ENCODE results near the gene CTBP1.

CTBP1 gene

DNA sequence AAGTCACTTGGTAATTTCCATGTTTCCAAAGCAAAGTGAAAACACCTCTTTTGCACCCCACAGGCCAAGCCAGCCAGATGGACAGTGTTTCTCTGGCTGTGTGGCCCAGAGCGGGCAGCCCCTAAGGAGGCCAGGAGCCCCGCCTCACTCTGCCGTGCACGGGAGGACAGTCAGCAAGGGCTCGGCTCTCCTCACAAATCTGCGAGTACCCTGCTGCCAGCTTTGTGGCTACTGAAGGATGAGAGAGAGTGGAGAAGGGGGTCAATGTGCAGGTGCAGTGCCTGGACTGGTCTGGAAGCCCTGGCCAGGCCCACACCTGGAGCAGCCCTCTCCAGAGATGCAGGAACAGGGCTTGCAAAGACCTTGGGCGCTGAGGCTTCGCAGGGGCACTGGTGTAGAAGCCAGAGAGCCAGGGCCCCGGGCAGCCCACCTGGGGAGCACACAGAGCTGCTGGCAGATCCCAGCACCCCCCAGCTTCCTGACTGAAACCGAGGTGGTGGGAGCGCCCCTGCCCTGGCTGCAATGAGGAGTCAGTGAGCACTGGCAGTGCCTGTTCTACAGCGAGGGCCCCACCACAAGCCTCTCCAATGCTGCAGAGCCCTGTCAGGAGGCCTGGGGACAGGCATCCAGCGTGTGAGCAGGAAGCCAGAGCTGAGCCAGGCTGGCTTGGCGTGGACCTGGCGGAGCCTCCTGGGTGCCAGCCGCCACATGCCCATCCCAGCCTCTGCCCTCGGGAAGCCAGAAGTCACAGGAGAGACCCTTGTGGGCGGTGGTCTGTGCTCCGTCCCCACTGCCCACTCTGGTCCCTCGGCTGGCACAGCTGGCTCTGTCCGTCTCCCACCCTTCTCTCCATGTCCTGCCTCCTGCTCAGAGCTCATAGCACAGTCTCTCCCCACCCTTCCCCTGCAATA is 80.5 kb downstream of the CTBP1 start:
- in situ Hi-C loops (cut with HindIII; ENCODE audit: low sequenced_read_pairs) = loop anchor here (25.0 kb wide), 1 partner anchor 469 kb away; no protein-coding TSS in a partner anchor

DNA sequence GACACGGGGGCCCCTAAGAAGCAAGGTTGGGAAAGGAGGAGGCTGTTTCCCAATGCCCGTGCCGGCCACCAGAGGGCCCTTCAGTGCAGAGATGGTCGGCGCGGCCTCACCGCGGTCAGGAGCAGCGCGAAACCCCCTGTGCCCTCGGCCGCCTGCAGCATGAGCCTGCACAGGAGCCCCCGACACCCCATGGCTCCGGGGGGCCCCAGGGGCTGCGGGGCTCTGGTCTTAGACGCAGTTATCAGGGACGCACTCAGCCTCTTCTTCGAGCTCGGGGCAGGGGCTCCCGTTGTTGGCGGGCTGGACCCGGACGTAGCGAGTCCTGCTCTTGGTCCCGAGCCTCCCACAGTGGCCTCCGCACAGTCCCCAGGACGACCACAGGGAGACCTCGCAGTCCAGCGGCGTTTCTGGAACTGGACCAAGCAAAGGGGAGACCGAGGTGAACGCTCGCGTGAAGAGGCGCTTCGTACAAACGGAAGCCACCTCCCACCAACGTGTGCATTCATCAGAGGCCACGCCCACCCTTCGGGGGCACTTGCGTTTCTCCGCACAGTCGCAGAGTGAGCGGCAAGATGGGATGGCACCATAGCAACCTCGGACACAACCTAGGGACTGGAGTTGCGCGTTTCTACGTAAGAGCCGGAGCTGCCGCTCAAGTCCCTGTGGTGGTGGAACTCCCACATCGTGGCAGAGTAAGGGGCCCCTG is 81.5 kb downstream of the CTBP1 start:
- in situ Hi-C loops (cut with HindIII; ENCODE audit: low sequenced_read_pairs) = loop anchor here (25.0 kb wide), 1 partner anchor 470 kb away; no protein-coding TSS in a partner anchor

DNA sequence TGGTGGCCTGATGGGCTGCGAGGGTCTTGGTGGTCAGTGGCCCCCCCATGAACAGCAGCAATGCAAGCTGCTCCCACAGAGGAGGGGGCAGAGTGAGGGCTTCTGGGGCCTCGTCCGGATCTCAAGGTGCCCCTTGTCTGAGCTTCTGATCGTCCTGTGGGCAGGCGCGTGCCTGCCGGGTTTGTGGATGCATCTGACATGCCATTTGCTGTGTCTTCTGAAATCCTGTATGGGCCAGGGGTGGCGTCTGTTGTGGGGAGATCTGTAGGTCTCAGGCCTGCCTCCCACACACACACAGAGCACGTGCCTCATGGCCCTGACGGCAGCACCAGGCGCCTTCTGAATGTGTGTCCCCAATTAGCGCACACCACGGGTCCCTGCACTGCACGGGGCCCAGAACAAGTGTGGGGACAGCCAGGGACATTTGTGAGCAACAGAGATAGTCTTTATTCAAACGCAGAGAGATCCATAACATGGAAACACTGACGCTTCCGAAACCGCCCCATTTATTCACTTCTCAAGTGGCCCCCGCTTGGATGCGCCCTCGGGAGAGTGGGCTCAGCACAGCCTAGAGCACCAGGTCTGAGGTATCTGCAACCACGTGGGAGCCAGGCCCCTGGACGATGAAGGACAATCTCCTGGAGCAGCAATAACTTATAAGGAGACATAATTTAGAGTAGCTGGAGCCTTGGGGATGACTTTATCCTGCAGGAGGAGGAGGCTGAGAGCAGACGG is 82.3 kb downstream of the CTBP1 start:
- in situ Hi-C loops (cut with HindIII; ENCODE audit: low sequenced_read_pairs) = loop anchor here (25.0 kb wide), 1 partner anchor 471 kb away; no protein-coding TSS in a partner anchor

DNA sequence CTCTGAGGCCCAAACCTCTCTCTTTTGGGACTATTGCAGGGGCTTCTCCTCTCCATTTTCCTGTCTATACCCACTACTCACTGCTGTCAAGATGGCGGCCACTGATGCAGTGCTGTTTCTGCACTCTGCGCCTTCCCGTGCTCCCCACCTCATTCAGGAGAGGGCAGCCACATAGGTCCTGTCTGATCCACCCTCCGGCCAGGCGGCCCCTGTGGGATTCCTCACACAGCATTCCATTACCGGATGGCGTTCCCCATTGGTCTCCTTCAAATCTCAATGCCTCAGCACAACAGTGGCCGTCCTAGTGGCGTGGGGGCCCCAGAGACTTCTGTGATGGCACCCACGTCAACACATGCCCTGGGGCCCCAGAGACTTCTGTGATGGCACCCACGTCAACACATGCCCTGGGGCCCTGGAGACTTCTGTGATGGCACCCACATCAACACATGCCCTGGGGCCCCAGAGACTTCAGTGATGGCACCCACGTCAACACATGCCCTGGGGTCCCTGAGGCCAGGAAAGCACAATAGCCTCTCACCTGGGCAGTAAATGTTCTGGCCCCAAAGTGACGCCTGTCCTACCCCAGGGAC is 83.9 kb downstream of the CTBP1 start:
- in situ Hi-C loops (cut with HindIII; ENCODE audit: low sequenced_read_pairs) = loop anchor here (25.0 kb wide), 1 partner anchor 472 kb away; no protein-coding TSS in a partner anchor

DNA sequence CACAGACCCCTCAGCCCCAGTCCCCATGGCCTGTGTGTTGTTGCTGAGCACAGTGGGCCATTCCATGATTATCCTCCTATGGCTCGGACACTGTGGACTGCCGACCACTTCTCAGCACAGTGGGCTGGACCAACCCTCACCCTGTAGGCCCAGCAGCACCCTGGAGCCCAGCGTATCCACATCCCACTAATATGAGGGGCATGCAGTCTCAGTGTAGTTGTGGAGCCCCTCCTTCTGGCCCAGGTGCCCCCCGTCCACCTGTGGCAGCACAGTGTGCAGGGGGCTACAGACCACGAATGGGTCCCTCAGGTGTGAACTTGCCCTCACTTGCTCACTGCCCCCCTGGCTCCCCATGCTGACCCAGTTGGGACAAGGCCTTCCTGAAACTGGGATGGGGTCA is 84.5 kb downstream of the CTBP1 start:
- in situ Hi-C loops (cut with HindIII; ENCODE audit: low sequenced_read_pairs) = loop anchor here (25.0 kb wide), 1 partner anchor 473 kb away; no protein-coding TSS in a partner anchor

DNA sequence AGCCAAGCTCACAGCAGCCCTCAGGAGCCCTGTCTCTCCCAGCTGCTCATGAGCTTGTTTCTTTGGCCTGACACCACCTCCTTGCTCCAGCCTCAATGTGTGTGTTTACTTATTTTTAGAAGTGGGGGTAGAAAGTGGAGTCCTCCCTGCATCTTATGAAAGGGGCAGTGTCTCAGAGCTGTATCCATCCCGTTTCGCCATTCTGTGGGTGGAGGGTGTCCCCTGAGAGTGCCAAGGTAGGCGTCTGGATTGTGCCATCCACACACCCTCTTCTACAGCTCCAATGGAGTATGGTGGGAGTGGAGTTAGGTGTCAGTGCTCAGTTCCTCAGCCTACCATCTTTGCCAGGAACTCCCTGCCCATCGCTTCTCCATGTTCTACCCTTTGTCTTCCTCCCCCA is 84.9 kb downstream of the CTBP1 start:
- in situ Hi-C loops (cut with HindIII; ENCODE audit: low sequenced_read_pairs) = loop anchor here (25.0 kb wide), 1 partner anchor 473 kb away; no protein-coding TSS in a partner anchor

Measured in endothelial cell of hepatic sinusoid (primary cell).